Sciatic nerve (tissue), 2 donors: ENCODE data around the gene ABCF1. TPM values are rescaled to one million over a fixed set of nuclear protein-coding genes. Genes with fewer than 3 reads are reported as not detected.
"Not testable (repeated sequence)": the region's sequence is repeated elsewhere in the genome, so short reads cannot be mapped to it uniquely, and the experiment has no call there.

Experiments used
- ATAC-seq: fragments of 200-7000 bp; cut with Tn5 transposase; one replicate; pipeline ENCODE4 v1.9.1; 2020; ENCODE audit warnings: mild to moderate bottlenecking, moderate library complexity
- DNase-seq: peaks from one replicate; pipeline ENCODE4 v3.0.0-alpha.2; 2020; ENCODE audit warnings: low spot score
- intact Hi-C: fragments of 100-400 bp; cut with DNase I; formaldehyde crosslinking; loops from one replicate; pipeline ENCODE4 v1.14.2; 2022
- total RNA-seq: library from RNA; stranded (reverse); fragmentation: NEBNext Ultra II Directional; extraction: Animal tissue kit (Norgen Biotek cat#: 25700); gene quantifications from one replicate; pipeline ENCODE4 v1.2.1, GENCODE V29; 2021
- donor health status: DM: no; HTN: no; CAD: no.
- donor health status: DM: no; HTN: no; CAD: no.

Gene ABCF1
- 39.1 TPM for total RNA-seq

DNA sequence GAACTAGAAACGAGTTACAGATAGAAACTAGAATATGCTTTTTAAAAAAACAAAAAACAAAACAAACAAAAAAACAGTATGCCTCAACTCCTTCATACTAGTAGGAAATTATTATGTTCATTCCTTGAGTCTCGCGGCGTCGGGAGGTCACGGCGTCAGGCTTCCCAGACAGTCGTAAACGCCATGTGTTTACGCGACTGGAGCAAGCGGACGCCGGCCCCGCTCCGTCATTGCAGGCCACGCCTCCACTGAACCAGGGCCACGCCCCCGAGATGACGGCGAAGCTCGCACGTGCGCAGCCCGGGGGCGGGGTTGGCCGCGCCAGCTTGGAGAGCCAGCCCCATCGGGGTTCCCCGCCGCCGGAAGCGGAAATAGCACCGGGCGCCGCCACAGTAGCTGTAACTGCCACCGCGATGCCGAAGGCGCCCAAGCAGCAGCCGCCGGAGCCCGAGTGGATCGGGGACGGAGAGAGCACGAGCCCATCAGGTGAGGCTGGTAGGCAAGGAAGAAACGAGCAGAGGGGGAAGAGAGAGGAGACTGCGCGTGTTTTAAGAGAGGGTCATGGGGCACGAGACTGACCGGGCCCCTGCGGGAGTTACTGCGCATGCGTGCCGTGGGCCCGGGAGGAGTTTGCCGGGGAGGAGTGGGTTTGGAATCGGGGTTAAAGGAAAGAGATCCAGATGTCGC is at the start of gene ABCF1:
Gene ABCF1 (plus strand): TSS at position 368 of the 687 bp plus-strand sequence. CDS start 46 bp downstream, at position 414.
- ATAC-seq (peak; percentile 100), DNase-seq (peak; percentile 99)
- intact Hi-C loops: no loop called here

DNA sequence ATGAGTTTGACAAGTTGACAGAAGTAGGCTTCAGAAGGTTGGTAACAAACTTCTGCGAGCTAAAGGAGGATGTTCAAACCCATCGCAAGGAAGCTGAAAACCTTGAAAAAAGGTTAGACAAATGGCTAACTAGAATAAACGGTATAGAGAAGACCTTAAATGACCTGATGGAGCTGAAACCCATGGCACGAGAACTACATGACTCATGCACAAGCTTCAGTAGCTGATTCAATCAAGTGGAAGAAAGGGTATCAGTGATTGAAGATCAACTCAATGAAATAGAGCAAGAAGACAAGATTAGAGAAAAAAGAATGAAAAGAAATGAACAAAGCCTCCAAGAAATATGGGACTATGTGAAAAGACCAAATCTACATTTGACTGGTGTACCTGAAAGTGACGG is 49.3 kb upstream of the ABCF1 start:
- intact Hi-C loops, DNase-seq, ATAC-seq: not testable (repeated sequence)

DNA sequence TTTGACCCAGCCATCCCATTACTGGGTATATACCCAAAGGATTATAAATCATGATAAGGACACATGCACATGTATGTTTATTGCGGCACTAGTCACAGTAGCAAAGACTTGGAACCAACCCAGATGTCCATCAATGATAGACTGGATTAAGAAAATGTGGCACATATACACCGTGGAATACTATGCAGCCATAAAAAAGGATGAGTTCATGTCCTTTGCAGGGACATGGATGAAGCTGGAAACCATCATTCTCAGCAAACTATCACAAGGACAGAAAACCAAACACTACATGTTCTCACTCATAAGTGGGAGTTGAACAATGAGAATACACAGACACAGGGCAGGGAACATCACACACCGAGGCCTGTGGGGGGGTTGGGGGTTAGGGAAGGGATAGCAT is 44.8 kb upstream of the ABCF1 start:
- DNase-seq, ATAC-seq, intact Hi-C loops: not testable (repeated sequence)

DNA sequence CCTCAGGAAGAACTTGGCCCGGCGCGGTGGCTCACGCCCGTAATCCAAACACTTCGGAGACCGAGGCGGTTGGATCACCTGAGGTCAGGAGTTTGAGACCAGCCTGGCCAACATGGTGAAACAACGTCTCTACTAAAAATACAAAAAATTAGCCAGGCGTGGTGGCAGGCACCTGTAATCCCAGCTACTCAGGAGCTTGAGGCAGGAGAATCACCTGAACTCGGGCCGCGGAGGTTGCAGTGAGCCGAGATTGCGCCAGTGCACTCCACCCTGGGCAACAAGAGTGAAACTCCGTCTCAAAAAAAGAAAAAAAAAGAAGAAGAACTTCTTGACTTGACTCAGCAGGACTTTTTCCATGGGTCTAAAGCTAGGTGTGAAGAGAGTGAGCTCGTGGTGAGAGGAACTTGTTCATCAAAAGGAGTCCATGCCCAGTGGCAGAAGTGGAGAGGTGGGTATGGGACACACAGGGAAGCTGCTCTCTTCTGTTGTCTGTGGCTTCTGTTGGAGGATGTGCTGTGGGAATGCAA is 41.8 kb upstream of the ABCF1 start:
- DNase-seq, intact Hi-C loops, ATAC-seq: not testable (repeated sequence)

DNA sequence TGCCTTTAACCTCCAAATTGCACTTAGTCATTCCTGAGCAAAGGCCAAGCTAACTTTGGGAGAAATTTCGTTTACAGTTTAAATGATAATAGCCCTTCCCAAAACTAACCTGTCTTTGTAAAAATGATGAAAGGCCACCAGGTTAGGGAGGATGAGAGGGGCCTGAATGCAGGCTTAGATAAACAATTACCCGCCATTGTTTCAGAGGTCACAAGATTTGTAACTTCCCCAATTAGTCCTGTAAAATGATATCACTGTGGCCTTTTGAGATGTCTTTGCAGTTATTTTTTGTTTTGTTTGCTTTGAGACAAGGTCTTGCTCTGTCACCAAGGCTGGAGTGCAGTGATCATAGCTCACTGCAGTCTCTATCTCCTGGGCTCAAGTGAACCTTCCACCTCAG is 41.2 kb upstream of the ABCF1 start:
- DNase-seq: no peak
- no peak for ATAC-seq
- intact Hi-C loops: loop anchor here (5.0 kb wide), 1 partner anchor 38 kb away; no protein-coding TSS in a partner anchor

DNA sequence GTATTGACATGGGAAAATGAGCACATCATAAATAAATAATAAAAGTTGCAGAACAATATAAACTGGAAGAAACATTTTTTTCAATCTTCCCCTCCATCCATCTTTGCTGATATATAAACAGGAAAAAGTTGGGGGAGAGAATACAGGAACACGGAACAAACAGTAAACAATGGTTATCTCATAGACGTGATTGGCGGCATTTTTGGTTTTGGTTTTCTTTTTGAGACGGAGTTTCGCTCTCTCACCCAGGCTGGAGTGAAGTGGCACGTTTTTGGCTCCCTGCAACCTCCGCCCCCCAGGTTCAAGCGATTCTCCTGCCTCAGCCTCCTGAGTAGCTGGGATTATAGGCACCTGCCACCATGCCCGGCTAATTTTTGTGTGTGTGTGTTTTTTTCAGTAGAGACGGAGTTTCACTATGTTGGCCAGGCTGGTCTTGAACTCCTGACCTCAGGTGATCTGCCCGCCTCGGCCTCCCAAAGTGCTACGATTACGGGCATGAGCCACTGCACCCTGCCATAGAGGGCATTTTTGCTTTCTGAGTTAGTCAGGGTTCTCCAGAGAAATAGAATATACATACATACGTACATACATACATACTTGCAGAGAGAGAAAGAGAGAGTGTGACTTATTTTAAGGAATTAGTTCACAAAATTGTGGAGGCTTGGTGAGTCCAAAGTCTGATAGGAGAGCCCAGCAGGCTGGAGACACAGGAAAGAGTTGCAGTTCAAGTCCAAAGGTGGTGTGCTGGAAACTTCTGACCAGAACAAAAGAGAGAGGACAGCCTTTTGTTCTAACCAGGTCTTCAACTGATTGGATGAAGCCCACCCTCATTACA is 37.6 kb upstream of the ABCF1 start:
- no peak for DNase-seq
- intact Hi-C loops: loop anchor here (5.0 kb wide), 1 partner anchor 41 kb away; no protein-coding TSS in a partner anchor
- ATAC-seq: no peak

DNA sequence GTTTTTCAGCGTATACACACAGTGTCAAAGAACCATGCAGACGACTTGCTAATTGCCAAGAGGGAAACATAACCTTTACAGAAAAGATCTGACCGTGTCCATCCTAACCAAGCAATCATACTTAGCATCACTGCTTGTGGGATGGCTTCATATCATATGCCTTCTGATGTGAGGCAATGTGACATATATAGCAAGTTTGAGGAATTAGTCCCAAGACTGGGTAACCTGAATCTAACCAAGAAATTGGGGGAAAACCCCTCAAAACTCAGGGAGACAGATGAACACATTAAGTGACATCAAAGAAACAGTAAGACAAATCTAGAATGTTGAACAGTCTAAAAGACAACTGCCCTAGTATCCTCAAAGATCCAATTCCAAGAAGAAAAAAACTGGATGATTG is 33.3 kb upstream of the ABCF1 start:
- no peak for ATAC-seq
- intact Hi-C loops: no loop called here
- no peak for DNase-seq

DNA sequence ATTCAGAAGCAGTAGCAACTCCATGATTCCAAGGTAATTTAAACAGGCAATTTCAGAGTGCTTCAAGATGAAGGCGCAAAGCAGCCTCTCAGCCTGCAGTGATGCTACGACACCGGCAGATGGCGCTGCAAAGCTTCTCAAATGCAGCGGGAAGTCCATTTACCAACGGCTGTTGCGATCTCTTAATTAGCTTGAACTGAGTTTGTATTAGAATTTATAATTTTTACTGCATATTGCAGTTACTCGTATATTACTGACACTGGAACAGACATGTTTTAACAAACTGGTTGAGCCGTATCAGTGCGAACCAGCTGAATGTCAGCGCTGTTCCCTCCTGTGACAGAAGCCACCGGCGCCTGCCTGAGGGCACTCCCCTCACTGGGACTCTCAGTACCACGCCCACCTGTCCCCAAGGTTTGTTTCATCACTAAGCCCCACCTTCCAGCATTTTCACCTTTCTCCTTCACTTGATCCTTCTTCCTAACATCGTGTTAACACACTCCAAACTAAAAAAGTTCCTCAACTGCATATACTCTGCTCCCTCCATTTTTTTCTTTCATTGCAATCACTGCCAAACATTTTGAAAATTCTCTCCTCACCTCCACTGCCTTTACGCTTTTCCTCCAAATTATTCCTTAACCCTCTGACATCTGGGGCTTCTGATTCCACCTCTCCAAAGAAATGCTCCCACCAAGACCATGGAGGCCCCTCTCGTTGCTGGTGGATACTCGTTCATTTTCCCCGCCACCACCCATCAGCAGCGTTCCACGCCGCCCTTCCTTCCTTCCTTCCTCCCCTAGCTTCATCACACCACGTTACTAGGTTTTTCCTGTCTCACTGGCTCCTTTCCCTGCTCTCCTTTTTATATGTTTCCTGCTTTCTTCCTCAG is 29.5 kb upstream of the ABCF1 start:
- intact Hi-C loops: no loop called here
- DNase-seq: peak; percentile 83
- ATAC-seq: peak; percentile 67

DNA sequence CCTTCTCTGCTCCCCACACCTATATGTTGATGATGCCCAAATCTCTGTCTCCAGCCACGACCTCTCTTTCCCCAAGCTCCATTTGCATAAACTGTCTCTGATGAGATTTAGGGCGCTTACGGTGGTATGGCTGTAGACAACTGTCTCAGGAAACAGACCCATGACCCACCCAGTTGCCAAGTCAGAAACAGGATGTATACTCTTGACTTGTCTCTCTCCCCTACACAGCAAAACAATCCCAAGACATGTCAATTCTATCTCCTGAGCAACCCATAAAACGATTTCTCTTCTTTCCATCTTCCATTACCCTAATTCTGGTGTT is 28.9 kb upstream of the ABCF1 start:
- ATAC-seq (no peak), DNase-seq (no peak)
- intact Hi-C loops: no loop called here

DNA sequence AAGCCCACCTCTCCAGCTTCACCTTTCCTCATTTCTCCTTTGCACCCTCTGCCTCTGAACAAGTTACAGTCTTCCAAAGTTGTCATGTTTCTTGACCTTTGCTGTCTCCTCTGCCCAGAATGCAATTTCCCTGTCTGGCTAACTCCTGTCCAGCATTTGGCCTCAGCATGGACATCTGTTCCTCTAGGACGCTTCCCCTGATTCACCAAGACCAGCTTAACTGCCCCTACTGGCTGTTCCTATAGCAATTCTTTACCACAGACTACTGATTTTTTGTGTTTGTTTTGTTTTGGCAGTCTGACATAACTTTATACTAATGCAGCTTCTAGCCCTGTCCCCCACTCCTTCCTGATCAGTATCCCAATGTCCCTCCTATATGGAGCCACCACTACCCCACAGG is 28.3 kb upstream of the ABCF1 start:
- intact Hi-C loops: no loop called here
- ATAC-seq (no peak), DNase-seq (no peak)

DNA sequence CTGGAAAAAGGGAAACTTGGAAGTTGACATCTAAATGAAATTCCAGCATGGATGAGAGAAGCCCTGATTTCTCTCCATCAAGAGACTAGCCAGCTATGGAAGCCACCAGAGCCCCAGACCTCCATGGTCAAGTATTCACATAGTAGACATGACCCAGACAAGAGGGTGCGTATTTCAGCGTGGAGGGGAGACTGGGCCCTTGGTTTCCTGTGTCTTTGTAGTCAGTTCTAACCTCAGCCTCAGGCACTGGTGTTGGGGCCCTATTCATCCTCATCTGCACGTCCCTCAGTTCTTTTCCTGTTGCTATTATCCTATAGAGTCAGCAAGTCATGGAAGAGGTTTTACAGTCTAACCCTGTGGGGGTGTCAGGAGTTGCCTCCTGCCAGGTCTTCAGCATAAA is 27.4 kb upstream of the ABCF1 start:
- ATAC-seq (no peak), DNase-seq (no peak)
- intact Hi-C loops: no loop called here

DNA sequence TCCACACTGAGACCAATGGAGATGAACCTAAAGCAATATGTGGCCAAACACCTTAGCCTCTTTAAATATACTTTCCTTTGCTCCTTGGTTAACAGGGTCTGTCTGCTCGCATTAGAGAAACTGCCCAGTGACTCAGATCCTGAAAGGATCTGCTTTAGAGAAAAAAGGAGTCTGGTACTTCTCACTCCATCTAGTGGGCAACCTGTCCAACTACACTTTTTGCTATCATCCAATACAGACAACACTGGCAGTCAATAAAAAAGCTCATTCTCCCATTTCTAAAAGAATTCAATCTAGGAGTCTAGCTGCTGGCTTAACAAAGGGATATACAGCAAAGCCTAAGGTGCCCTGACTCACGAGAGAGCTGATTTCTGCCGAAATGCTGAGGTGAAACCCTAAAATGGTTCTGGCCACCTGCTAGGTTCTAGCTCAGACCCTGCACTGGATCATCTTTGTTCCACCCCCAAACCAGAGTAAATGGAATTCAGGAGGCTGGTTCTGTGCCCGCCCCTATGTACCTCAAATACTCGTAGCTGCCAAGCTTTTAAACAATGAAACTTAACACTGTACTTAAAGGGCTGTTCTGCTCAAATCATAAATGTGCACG is 26.5 kb upstream of the ABCF1 start:
- intact Hi-C loops: no loop called here

DNA sequence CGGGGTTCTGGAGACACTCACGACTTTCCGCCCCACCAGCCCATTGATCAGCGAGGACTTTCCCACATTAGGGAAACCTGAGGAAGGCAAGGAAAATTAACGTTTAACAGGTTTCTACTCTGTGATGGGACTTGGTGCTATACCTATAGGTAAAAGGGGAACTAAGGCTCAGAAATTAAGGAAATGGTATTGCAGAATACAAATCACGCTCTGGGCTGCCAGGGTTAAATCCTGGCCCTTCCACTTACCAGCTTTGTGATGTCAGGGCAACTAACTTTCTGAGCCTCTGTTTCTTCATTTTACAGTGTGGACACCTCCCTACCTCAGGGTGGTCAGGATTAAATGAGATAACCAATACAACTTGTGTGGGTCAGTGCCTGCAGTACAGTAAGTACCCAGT is 23.8 kb upstream of the ABCF1 start:
- no peak for DNase-seq
- ATAC-seq: no peak
- intact Hi-C loops: no loop called here

More for the DNA sequence above, 26.5 kb upstream of the ABCF1 start:
- ATAC-seq: peak; percentile 64
- no peak for DNase-seq

DNA sequence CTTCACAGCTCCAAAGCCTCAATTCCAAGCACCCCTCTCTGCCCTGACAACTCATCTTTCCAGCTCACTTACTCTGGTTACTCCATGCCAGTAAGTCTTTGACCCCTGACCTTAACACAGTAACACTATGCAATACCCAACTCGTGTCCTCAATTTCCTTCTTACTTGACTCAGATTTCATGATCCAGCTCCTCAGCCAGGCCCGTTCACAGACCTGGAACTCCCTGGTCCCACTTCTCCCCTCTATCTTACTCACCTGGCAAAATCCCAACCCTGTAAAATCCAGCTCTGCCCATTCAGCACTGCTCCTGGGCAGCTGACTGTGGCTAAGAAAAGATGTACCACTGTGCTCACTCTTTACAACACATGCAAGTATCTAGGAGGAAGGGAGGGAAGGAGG is 22.9 kb upstream of the ABCF1 start:
- intact Hi-C loops: no loop called here
- ATAC-seq: no peak

DNA sequence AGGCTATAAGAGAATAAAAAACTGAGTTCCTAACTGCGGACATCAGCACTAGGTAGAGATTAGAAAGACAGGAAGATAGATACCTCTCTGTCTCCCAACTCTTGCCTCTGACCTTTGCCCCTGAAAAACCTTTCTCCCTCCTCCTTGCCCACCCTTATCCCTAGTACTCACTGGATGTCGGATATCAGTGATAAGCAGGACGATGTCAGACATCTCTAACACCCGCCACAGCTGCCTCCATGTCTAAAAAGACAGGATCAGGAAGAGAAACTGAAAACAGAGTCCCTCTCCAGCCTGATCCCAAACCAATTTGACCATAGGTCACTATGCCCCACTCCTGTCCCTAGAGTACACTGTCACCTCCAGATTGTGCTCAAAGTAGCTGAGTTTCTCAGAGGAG is 16.8 kb upstream of the ABCF1 start:
- DNase-seq (no peak), ATAC-seq (no peak)
- intact Hi-C loops: no loop called here

More for the DNA sequence above, 22.9 kb upstream of the ABCF1 start:
- no peak for DNase-seq

DNA sequence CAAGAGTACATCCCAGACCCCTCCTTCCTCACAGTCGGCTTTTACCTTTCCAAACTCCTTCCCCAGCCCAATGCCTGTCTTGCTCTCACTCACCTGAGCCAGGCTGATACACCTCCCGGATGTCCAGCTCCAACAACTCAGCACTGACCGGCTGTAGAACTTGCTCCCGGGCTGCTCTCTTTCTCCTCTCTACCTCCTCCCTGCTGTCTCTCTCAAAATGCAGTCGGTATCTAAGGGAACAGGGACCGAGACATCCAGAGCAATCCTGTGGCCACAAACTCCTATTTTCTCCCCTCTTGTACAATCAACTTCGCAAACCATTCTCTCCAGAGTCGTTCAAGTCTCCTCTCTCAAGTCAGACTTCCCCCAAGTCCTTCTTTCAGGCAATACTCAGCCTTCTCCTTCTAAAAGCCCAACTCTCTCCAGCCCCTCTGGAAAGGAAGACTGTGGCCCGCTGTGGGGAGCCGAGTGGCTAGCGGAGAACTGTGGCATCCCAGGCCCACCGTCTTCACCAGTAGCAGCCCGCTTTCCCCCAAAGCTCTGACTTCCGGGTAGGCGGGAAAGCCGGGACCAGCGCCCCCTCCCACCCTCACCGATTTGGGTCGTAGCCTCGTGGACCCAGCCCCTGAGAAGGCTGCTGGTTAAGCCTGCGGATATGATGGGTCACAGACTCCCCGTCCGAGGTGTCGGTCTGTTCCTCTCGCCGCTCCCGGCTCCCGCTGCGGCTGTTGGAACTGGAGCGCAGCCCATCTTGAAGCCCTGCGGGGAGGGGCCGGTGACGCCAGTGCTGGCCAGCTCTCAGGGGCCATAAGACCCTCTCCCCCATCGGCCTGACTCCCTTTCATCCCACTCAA is 16.1 kb upstream of the ABCF1 start:
- intact Hi-C loops: no loop called here
- peak; percentile 80 for DNase-seq

DNA sequence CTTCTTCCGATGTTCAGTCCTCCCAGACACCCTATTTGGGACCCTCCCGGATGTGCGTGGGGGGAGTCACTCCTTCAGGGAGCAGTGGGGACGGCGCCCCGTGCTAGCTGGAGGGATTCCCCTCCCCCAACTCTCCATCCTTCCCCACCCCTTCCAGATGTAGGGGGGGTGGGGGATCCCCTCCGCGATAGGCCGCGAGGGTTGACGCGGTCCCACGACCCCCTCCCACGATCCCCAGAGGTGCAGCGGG is 15.5 kb upstream of the ABCF1 start:
- intact Hi-C loops: no loop called here
- peak; percentile 88 for DNase-seq
- ATAC-seq: no peak

More for the DNA sequence above, 16.1 kb upstream of the ABCF1 start:
- peak; percentile 48 for ATAC-seq
